GM12878 (cell line): ENCODE results near the gene MTFP1. TPM values are rescaled to one million over a fixed set of nuclear protein-coding genes. Genes with fewer than 3 reads are reported as not detected.

Source experiments
- ATAC-seq: fragments of 200-7000 bp; cut with Tn5 transposase; 3 replicates; pipeline ENCODE4 v1.9.1; 2020; ENCODE audit warnings: mild to moderate bottlenecking, moderate library complexity
- BruUV-seq: library from RNA; stranded (reverse); fragments of 400-500 nt; replicated peaks from 2 replicates; lab custom pipeline; 2021; lab: Mats Ljungman, UMichigan
- CTCF ChIA-PET: fragments of 300-600 bp; sonication (Branson Sonifier 250); formaldehyde crosslinking; extraction: SDS; loops from one replicate; lab custom pipeline; 2021; ENCODE audit warnings: inconsistent platforms; lab: Yijun Ruan, JAX
- POLR2A ChIA-PET: fragments of 350-600 bp; formaldehyde crosslinking; extraction: SDS; loops from one replicate; lab custom pipeline; 2021; ENCODE audit warnings: inconsistent platforms; lab: Charles Lee
- RAD21 ChIA-PET: fragments of 300-600 bp; sonication (Branson Sonifier 250); formaldehyde crosslinking; loops from one replicate; lab custom pipeline; 2023; ENCODE audit warnings: antibody characterized with exemption; ENCODE audit not compliant: unreplicated experiment; lab: Charles Lee
- SMC1A ChIA-PET: fragments of 300-600 bp; sonication (Branson Sonifier 250); formaldehyde crosslinking; loops from one replicate; lab custom pipeline; 2023; ENCODE audit not compliant: unreplicated experiment, uncharacterized antibody; lab: Charles Lee
- DNase-seq: peaks from one replicate; pipeline ENCODE4 v3.0.0-alpha.2; 2011; ENCODE audit warnings: low read depth, low spot score
- FAIRE-seq: peaks from 3 replicates; lab custom pipeline; 2011; peaks lifted over from hg19 to GRCh38; lab: Jason Lieb, UNC
- H2AFZ ChIP-seq: 2 replicates; pipeline ENCODE4 v1.6.0; 2011; ENCODE audit warnings: low read depth, low read length, control low read depth; ENCODE audit not compliant: control insufficient read depth
- H3K27ac ChIP-seq: 2 replicates; pipeline ENCODE4 v1.5.1; 2011; ENCODE audit warnings: control low read depth; ENCODE audit not compliant: control insufficient read depth, insufficient read depth
- H3K27me3 ChIP-seq, 2 experiments: replicated peaks in 1 of 2; 2 replicates each; pipeline versions ENCODE4 v1.6.0 to v1.6.1; 2011; ENCODE audit warnings: low read length in 1 of 2; ENCODE audit not compliant: control insufficient read depth in 2 of 2, insufficient read depth in 2 of 2
- H3K36me3 ChIP-seq, 2 experiments: 2 replicates each; pipeline ENCODE4 v1.5.1; 2011; ENCODE audit warnings: low read length in 1 of 2; ENCODE audit not compliant: control insufficient read depth in 2 of 2, insufficient read depth in 2 of 2
- H3K4me1 ChIP-seq: 2 replicates; pipeline ENCODE4 v1.6.1; 2011; ENCODE audit warnings: mild to moderate bottlenecking, low read length, moderate library complexity, mixed read lengths; ENCODE audit not compliant: control insufficient read depth, insufficient read depth
- H3K4me2 ChIP-seq: 2 replicates; pipeline ENCODE4 v1.6.0; 2011; ENCODE audit warnings: control low read depth; ENCODE audit not compliant: control insufficient read depth, insufficient read depth
- H3K4me3 ChIP-seq: fragments of 200-600 bp; sonication (generic); 2 replicates; pipeline ENCODE4 v1.5.1; 2016
- H3K79me2 ChIP-seq: 2 replicates; pipeline ENCODE4 v1.6.0; 2011; ENCODE audit warnings: low read length; ENCODE audit not compliant: control insufficient read depth, insufficient read depth
- H3K9ac ChIP-seq: 2 replicates; pipeline ENCODE4 v1.8.0; 2011; ENCODE audit warnings: low read length, control low read depth, mixed read lengths; ENCODE audit not compliant: control insufficient read depth, insufficient read depth
- H3K9me3 ChIP-seq: replicated peaks from 3 replicates; pipeline ENCODE4 v1.5.1; 2011; ENCODE audit warnings: mild to moderate bottlenecking, low read length; ENCODE audit not compliant: control insufficient read depth, insufficient read depth
- H4K20me1 ChIP-seq: 2 replicates; pipeline ENCODE4 v1.6.0; 2011; ENCODE audit not compliant: control insufficient read depth, insufficient read depth
- ELK1 ChIP-seq: IDR thresholded peaks from 2 replicates; pipeline ENCODE4 v1.6.1; 2012; ENCODE audit warnings: low read depth, low read length, improper control_type of control experiment
- EP300 ChIP-seq, 2 experiments: fragments of 150-350 bp in 1 of 2; IDR thresholded peaks; 2 replicates each; pipeline ENCODE4 v1.6.1; 2011 to 2012; ENCODE audit warnings: low read depth in 2 of 2, low read length in 2 of 2, borderline replicate concordance in 1 of 2, improper control_type of control experiment in 1 of 2, inconsistent platforms in 1 of 2; ENCODE audit not compliant: control insufficient read depth in 1 of 2
- MEF2B ChIP-seq: fragments of 450-650 bp; IDR thresholded peaks from 2 replicates; pipeline ENCODE4 v1.6.1; 2018; ENCODE audit warnings: mild to moderate bottlenecking, moderate library complexity; ENCODE audit not compliant: partially characterized antibody, poor library complexity, severe bottlenecking
- NBN ChIP-seq: fragments of 450-650 bp; IDR thresholded peaks from 2 replicates; pipeline ENCODE4 v1.6.1; 2016
- NFYB ChIP-seq: IDR thresholded peaks from 2 replicates; pipeline ENCODE4 v1.6.1; 2011; ENCODE audit warnings: low read depth, mild to moderate bottlenecking, low read length, improper control_type of control experiment, moderate library complexity; ENCODE audit not compliant: insufficient read depth
- NR2F1 ChIP-seq: fragments of 450-650 bp; conservative IDR thresholded peaks from 2 replicates; pipeline ENCODE4 v1.6.1; 2017; ENCODE audit warnings: mild to moderate bottlenecking
- SIN3A ChIP-seq: IDR thresholded peaks from 2 replicates; pipeline ENCODE4 v1.6.1; 2012; ENCODE audit warnings: low read depth, low read length, improper control_type of control experiment
- TARDBP ChIP-seq: IDR thresholded peaks from 2 replicates; pipeline ENCODE4 v1.6.1; 2016; ENCODE audit warnings: borderline replicate concordance
- USF1 ChIP-seq: IDR thresholded peaks from 2 replicates; pipeline ENCODE4 v1.6.1; 2011; ENCODE audit warnings: borderline replicate concordance, low read depth, mild to moderate bottlenecking, moderate library complexity, mixed read lengths, low read length; ENCODE audit not compliant: insufficient read depth; ENCODE audit errors: extremely low read length
- ZNF622 ChIP-seq: fragments of 450-650 bp; IDR thresholded peaks from 2 replicates; pipeline ENCODE4 v1.6.1; 2017; ENCODE audit warnings: mild to moderate bottlenecking, inconsistent platforms
- WGBS: methylation state at CpG from one replicate; pipeline ENCODE4 v1.1.6; 2016; ENCODE audit warnings: low lambda C conversion rate; ENCODE audit not compliant: insufficient replicate concordance, insufficient coverage; ENCODE audit errors: missing lambda C conversion rate; 5-methylcytosine and 5-hydroxymethylcytosine counted together
- in situ Hi-C: fragments of 300-500 bp; cut with MboI; formaldehyde crosslinking; loops from 9 replicates; pipeline ENCODE4 v1.14.3; 2018; ENCODE audit warnings: mixed read lengths
- intact Hi-C: fragments of 100-400 bp; cut with micrococcal nuclease; formaldehyde crosslinking; loops from one replicate; pipeline ENCODE4 v1.14.2; 2022; ENCODE audit not compliant: unreplicated experiment
- polyA plus RNA-seq, 11 experiments: library from polyadenylated mRNA; depleted of rRNA in 4 of 11; unstranded in 6 of 11; stranded (reverse) in 5 of 11; fragments of >200 nt; fragmentation: Nextera tagmentation in 4 of 11; fragmentation: Illumina TruSeq in 1 of 11; extraction: Ambion mirVana in 4 of 11; extraction: Trizol in 1 of 11; gene quantifications; 1 replicate in 1 of 11; 2 replicates in 10 of 11; pipeline versions ENCODE4 v1.2.1 to v1.2.3, GENCODE V29; 2011 to 2016; ENCODE audit warnings: inconsistent platforms in 2 of 11, missing spikeins in 2 of 11, low read depth in 1 of 11
- total RNA-seq, 4 experiments: library from RNA; depleted of rRNA in 3 of 4; stranded (reverse); fragments of >200 nt in 3 of 4; fragmentation: Illumina TruSeq in 1 of 4; extraction: Trizol in 1 of 4; gene quantifications; 2 replicates each; pipeline versions ENCODE4 v1.2.1 to v1.2.3, GENCODE V29; 2013 to 2021
- TF ChIP-seq, protein P1 (sequence below): IDR thresholded peaks from 2 replicates; pipeline ENCODE4 v1.6.1; 2011; ENCODE audit warnings: borderline replicate concordance, low read depth, mild to moderate bottlenecking, moderate library complexity, low read length; ENCODE audit not compliant: insufficient read depth, poor library complexity, severe bottlenecking
- TF ChIP-seq, protein P2 (sequence below): fragments of 450-650 bp; IDR thresholded peaks from 2 replicates; pipeline ENCODE4 v1.6.1; 2017; ENCODE audit warnings: borderline replicate concordance

Gene MTFP1
- total and polyA plus RNA-seq, 10 of the 15 experiments (the other 5 are each of a cell fraction or from before 2014, with no cell fraction given), result 20.5 to 133 (median 59.8) TPM

GRCh38 chr22:30470655-30471054 lies 45.1 kb downstream of the MTFP1 start:
- in situ Hi-C loops, result no loop called here
- CTCF ChIA-PET, result no interaction called here
- no peak for ATAC-seq

More at GRCh38 chr22:30470655-30471054, 45.1 kb downstream of the MTFP1 start:
- intact Hi-C loops, result no loop called here
- Histone ChIP-seq H3K9ac (no peak overlapping the region), H3K4me3 (no peak overlapping the region), H4K20me1 (no peaks in the 10 kb centered on the region), H3K4me2 (no peak overlapping the region), H3K36me3 (no peaks in the 10 kb centered on the region), H3K79me2 (no peaks in the 10 kb centered on the region), H3K27me3 (peaks cover 0 to 2% of the 10 kb centered on the region in 2 experiments; a peak in 3 of 4 replicates), H3K4me1 (no peaks in the 10 kb centered on the region), H3K9me3 (no peaks in the 10 kb centered on the region), H3K27ac (no peak overlapping the region), H2AFZ (no peak overlapping the region)
- no peak for FAIRE-seq
- no TSS peak for BruUV-seq
- TF ChIP-seq EP300 (IDR thresholded peaks at IDR 0.05; ENCODE audit: borderline replicate concordance in 1 of 2, control insufficient read depth in 1 of 2, low read depth in 2 of 2, low read length in 2 of 2) (no peak), NBN (no peak), ZNF622 (no peak), NFYB (no peak), USF1 (no peak), ELK1 (no peak), MEF2B (no peak), NR2F1 (no peak), TARDBP (no peak), SIN3A (no peak)
- TF ChIP-seq, protein P1, sequence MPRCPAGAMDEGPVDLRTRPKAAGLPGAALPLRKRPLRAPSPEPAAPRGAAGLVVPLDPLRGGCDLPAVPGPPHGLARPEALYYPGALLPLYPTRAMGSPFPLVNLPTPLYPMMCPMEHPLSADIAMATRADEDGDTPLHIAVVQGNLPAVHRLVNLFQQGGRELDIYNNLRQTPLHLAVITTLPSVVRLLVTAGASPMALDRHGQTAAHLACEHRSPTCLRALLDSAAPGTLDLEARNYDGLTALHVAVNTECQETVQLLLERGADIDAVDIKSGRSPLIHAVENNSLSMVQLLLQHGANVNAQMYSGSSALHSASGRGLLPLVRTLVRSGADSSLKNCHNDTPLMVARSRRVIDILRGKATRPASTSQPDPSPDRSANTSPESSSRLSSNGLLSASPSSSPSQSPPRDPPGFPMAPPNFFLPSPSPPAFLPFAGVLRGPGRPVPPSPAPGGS, result no peak
- TF ChIP-seq, protein P2, sequence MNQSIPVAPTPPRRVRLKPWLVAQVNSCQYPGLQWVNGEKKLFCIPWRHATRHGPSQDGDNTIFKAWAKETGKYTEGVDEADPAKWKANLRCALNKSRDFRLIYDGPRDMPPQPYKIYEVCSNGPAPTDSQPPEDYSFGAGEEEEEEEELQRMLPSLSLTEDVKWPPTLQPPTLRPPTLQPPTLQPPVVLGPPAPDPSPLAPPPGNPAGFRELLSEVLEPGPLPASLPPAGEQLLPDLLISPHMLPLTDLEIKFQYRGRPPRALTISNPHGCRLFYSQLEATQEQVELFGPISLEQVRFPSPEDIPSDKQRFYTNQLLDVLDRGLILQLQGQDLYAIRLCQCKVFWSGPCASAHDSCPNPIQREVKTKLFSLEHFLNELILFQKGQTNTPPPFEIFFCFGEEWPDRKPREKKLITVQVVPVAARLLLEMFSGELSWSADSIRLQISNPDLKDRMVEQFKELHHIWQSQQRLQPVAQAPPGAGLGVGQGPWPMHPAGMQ, result no peak
- ChIA-PET RAD21 (no interaction called here), POLR2A (no interaction called here), SMC1A (no interaction called here)
- 0% methylated on average over 2 of the region's 2 CpGs for WGBS
- no peak for DNase-seq
